H9 (cell line): Measurements from ENCODE around the gene SHROOM1. TPM values are rescaled to one million over a fixed set of nuclear protein-coding genes. Genes with fewer than 3 reads are reported as not detected.

Experiments
- DNase-seq: peaks from one replicate; pipeline ENCODE4 v3.0.0-alpha.2; 2017
- H2AFZ ChIP-seq: one replicate; pipeline ENCODE4 v1.6.1; 2013; ENCODE audit warnings: mild to moderate bottlenecking, low read length, control low read depth, moderate library complexity
- H2AK5ac ChIP-seq: 2 replicates; pipeline ENCODE4 v1.6.1; 2013; ENCODE audit warnings: low read length, control low read depth, mixed read lengths; ENCODE audit not compliant: insufficient read length
- H2BK120ac ChIP-seq: one replicate; pipeline ENCODE4 v1.6.1; 2013; ENCODE audit warnings: low read depth, mild to moderate bottlenecking, low read length, control low read depth, inconsistent platforms; ENCODE audit not compliant: poor library complexity, severe bottlenecking
- H2BK12ac ChIP-seq: 2 replicates; pipeline ENCODE4 v1.6.1; 2013; ENCODE audit warnings: low read length, control low read depth, mixed read lengths, low read depth; ENCODE audit not compliant: insufficient read length
- H2BK15ac ChIP-seq: 2 replicates; pipeline ENCODE4 v1.6.1; 2013; ENCODE audit warnings: low read depth, low read length, control low read depth
- H2BK20ac ChIP-seq: one replicate; pipeline ENCODE4 v1.6.1; 2013; ENCODE audit warnings: low read depth, mild to moderate bottlenecking, low read length, control low read depth, inconsistent platforms; ENCODE audit not compliant: poor library complexity, severe bottlenecking
- H2BK5ac ChIP-seq: 2 replicates; pipeline ENCODE4 v1.6.1; 2013; ENCODE audit warnings: low read length, control low read depth, mixed read lengths; ENCODE audit not compliant: insufficient read length
- H3K14ac ChIP-seq: 2 replicates; pipeline ENCODE4 v1.6.1; 2013; ENCODE audit warnings: low read length, control low read depth; ENCODE audit not compliant: insufficient read depth
- H3K18ac ChIP-seq: 2 replicates; pipeline ENCODE4 v1.6.1; 2013; ENCODE audit warnings: low read depth, mild to moderate bottlenecking, mixed read lengths, low read length, control low read depth; ENCODE audit not compliant: insufficient read length
- H3K23ac ChIP-seq: 2 replicates; pipeline ENCODE4 v1.6.1; 2013; ENCODE audit warnings: low read length, control low read depth, mixed read lengths, low read depth; ENCODE audit not compliant: insufficient read length
- H3K23me2 ChIP-seq: 2 replicates; pipeline ENCODE4 v1.6.1; 2013; ENCODE audit warnings: low read depth, mild to moderate bottlenecking, mixed read lengths, low read length, control low read depth; ENCODE audit not compliant: insufficient read length, poor library complexity, severe bottlenecking
- H3K27ac ChIP-seq: 2 replicates; pipeline ENCODE4 v1.5.1; 2013; ENCODE audit warnings: low read length, control low read depth, mixed read lengths, low read depth; ENCODE audit not compliant: insufficient read length
- H3K27me3 ChIP-seq: 2 replicates; pipeline ENCODE4 v1.6.1; 2013; ENCODE audit warnings: low read length, control low read depth, inconsistent platforms; ENCODE audit not compliant: insufficient read depth
- H3K4ac ChIP-seq: 2 replicates; pipeline ENCODE4 v1.6.1; 2013; ENCODE audit warnings: low read depth, mild to moderate bottlenecking, control low read depth, inconsistent platforms, low read length, moderate library complexity
- H3K4me1 ChIP-seq: 2 replicates; pipeline ENCODE4 v1.6.1; 2013; ENCODE audit warnings: low read length, control low read depth, inconsistent platforms; ENCODE audit not compliant: insufficient read depth
- H3K4me2 ChIP-seq: 2 replicates; pipeline ENCODE4 v1.6.1; 2013; ENCODE audit warnings: low read length, control low read depth, mixed read lengths; ENCODE audit not compliant: insufficient read length, insufficient read depth
- H3K56ac ChIP-seq: 2 replicates; pipeline ENCODE4 v1.6.1; 2013; ENCODE audit warnings: low read depth, mild to moderate bottlenecking, mixed read lengths, low read length, control low read depth; ENCODE audit not compliant: insufficient read length
- H3K79me1 ChIP-seq: 2 replicates; pipeline ENCODE4 v1.6.1; 2013; ENCODE audit warnings: low read depth, mild to moderate bottlenecking, moderate library complexity, low read length, control low read depth, inconsistent platforms; ENCODE audit not compliant: insufficient read depth, poor library complexity, severe bottlenecking
- H3K79me2 ChIP-seq: 2 replicates; pipeline ENCODE4 v1.6.1; 2013; ENCODE audit warnings: low read length, control low read depth, inconsistent platforms; ENCODE audit not compliant: insufficient read depth
- H3K9ac ChIP-seq: 2 replicates; pipeline ENCODE4 v1.6.1; 2013; ENCODE audit warnings: low read length, control low read depth, mixed read lengths; ENCODE audit not compliant: insufficient read length; ENCODE audit errors: extremely low read depth
- H3K9me3 ChIP-seq: one replicate; pipeline ENCODE4 v1.6.1; 2013; ENCODE audit warnings: low read depth, low read length, inconsistent platforms; ENCODE audit not compliant: control insufficient read depth
- H3T11ph ChIP-seq: one replicate; pipeline ENCODE4 v1.6.1; 2013; ENCODE audit warnings: mild to moderate bottlenecking, low read length, control low read depth, inconsistent platforms
- H4K20me1 ChIP-seq: one replicate; pipeline ENCODE4 v1.6.1; 2013; ENCODE audit not compliant: control insufficient read depth, insufficient read length, insufficient read depth
- H4K5ac ChIP-seq: 2 replicates; pipeline ENCODE4 v1.6.1; 2013; ENCODE audit warnings: low read depth, mild to moderate bottlenecking, mixed read lengths, low read length, control low read depth; ENCODE audit not compliant: insufficient read length
- H4K8ac ChIP-seq: replicated peaks from 2 replicates; pipeline ENCODE4 v1.6.1; 2013; ENCODE audit warnings: low read length, control low read depth, mixed read lengths, low read depth; ENCODE audit not compliant: insufficient read length
- H4K91ac ChIP-seq: 2 replicates; pipeline ENCODE4 v1.6.1; 2013; ENCODE audit warnings: low read depth, mild to moderate bottlenecking, moderate library complexity, mixed read lengths, low read length, control low read depth; ENCODE audit not compliant: insufficient read length
- H3K27ac Mint-ChIP-seq, 3 experiments: 2 replicates in 2 of 3; 3 replicates in 1 of 3; pipeline ENCODE4 v1.8.0; 2020 to 2021; ENCODE audit warnings: mixed read lengths in 3 of 3, mild to moderate bottlenecking in 1 of 3, moderate library complexity in 1 of 3
- H3K27me3 Mint-ChIP-seq: 2 replicates; pipeline ENCODE4 v1.8.0; 2021; ENCODE audit warnings: low read depth, mild to moderate bottlenecking, moderate library complexity, mixed read lengths
- H3K36me3 Mint-ChIP-seq, 3 experiments: 2 replicates in 2 of 3; 3 replicates in 1 of 3; pipeline ENCODE4 v1.8.0; 2020 to 2021; ENCODE audit warnings: low read depth in 3 of 3, mixed read lengths in 3 of 3; ENCODE audit not compliant: insufficient read depth in 1 of 3
- H3K4me1 Mint-ChIP-seq, 2 experiments: 2 replicates each; pipeline ENCODE4 v1.8.0; 2020; ENCODE audit warnings: mixed read lengths in 2 of 2
- H3K4me3 Mint-ChIP-seq, 2 experiments: 2 replicates in 1 of 2; 3 replicates in 1 of 2; pipeline ENCODE4 v1.8.0; 2020 to 2021; ENCODE audit warnings: mild to moderate bottlenecking in 2 of 2, mixed read lengths in 2 of 2, moderate library complexity in 1 of 2
- H3K9me3 Mint-ChIP-seq, 2 experiments: 2 replicates in 1 of 2; 3 replicates in 1 of 2; pipeline ENCODE4 v1.8.0; 2020; ENCODE audit warnings: mild to moderate bottlenecking in 2 of 2, mixed read lengths in 2 of 2, moderate library complexity in 1 of 2
- CTCF ChIP-seq: fragments of 200-600 bp; sonication (generic); conservative IDR thresholded peaks from 3 replicates; pipeline ENCODE4 v1.8.0; 2021; ENCODE audit warnings: antibody characterized with exemption, mild to moderate bottlenecking
- WGBS: extraction: QIAGEN DNeasy Blood & Tissue Kit; methylation state at CpG from one replicate; pipeline ENCODE4 v1.1.7; 2013; ENCODE audit warnings: missing lambda C conversion rate, low lambda C conversion rate, mixed read lengths; ENCODE audit not compliant: insufficient read length; ENCODE audit errors: extremely low coverage; 5-methylcytosine and 5-hydroxymethylcytosine counted together
- total RNA-seq: library from RNA; stranded (reverse); gene quantifications from 2 replicates; pipeline ENCODE4 v1.2.1, GENCODE V29; 2021

SHROOM1 gene
- total RNA-seq, 1 experiment from 2014 or later: 7.0 TPM

GRCh38 chr5:132823481-132824050 is 6.9 kb downstream of the SHROOM1 start:
- Histone ChIP-seq H3K9ac (no peak overlapping the region), H2BK20ac (no peak overlapping the region), H3K56ac (no peak overlapping the region), H3K23me2 (peaks cover 14% of the 10 kb centered on the region), H3K4ac (no peak overlapping the region), H3T11ph (no peak overlapping the region), H3K9me3 (no peaks in the 10 kb centered on the region), H3K27me3 (peaks cover 16% of the 10 kb centered on the region; the same call in 1 of the 2 replicates), H4K5ac (no peak overlapping the region), H3K18ac (peak overlapping the region; percentile 68), H3K79me2 (no peaks in the 10 kb centered on the region), H2BK120ac (no peak overlapping the region), H4K20me1 (no peaks in the 10 kb centered on the region), H2AK5ac (no peak overlapping the region), H2BK15ac (no peak overlapping the region), H3K79me1 (no peaks in the 10 kb centered on the region), H3K4me1 (peaks cover 3% of the 10 kb centered on the region), H3K14ac (peak overlapping the region; percentile 86), H4K8ac (no peak overlapping the region), H2AFZ (no peak overlapping the region), H2BK5ac (no peak overlapping the region), H3K27ac (no peak overlapping the region), H3K4me2 (no peak overlapping the region), H4K91ac (no peak overlapping the region), H2BK12ac (no peak overlapping the region), H3K23ac (no peak overlapping the region)
- Mint-ChIP-seq H3K9me3 (no peaks in the 10 kb centered on the region; a peak in 1 of 5 replicates), H3K27me3 (peaks cover 69% of the 10 kb centered on the region), H3K27ac (no peak overlapping the region), H3K4me1 (peaks cover 13 to 24% of the 10 kb centered on the region in 2 experiments), H3K36me3 (peaks cover 3 to 6% (median 4%) of the 10 kb centered on the region in 3 experiments; a peak in 6 of 7 replicates), H3K4me3 (peak overlapping the region in 1 of 2 experiments; percentile 43; a peak in 2 of 5 replicates)
- no CpG with 5 or more reads among the region's 7 CpGs for WGBS
- TF ChIP-seq CTCF: no peak
- no peak for DNase-seq
